ENCODE results near the gene CDC42BPA. TPM values are rescaled to one million over a fixed set of nuclear protein-coding genes. Genes with fewer than 3 reads are reported as not detected.

The CDC42BPA gene
- total and polyA plus RNA-seq, 2 of the 8 experiments (the other 6 are each of a cell fraction or from before 2014, with no cell fraction given), result 7.1 to 28.5 TPM

GRCh38 chr1:226945858-226946245 is 372.4 kb downstream of the CDC42BPA start (continued):
- TF ChIP-seq MAFK (IDR thresholded peaks at IDR 0.05; ENCODE audit: low read depth, low read length) (no peak), TEAD4 (IDR thresholded peaks at IDR 0.05; ENCODE audit: low read depth, low read length) (no peak), SIN3A (conservative IDR thresholded peaks at IDR 0.05 in 1 of 2, IDR thresholded peaks at IDR 0.05 in 1 of 2; ENCODE audit: low read depth in 1 of 2, low read length in 2 of 2) (no peak), CHD1 (IDR thresholded peaks at IDR 0.05; ENCODE audit: low read depth, low read length) (no peak), ATF3 (IDR thresholded peaks at IDR 0.05; ENCODE audit: insufficient read depth, low read depth, low read length) (no peak), BRCA1 (IDR thresholded peaks at IDR 0.05; ENCODE audit: low read depth, low read length) (no peak), CBX5 (IDR thresholded peaks at IDR 0.05; ENCODE audit: low read depth, low read length) (no peak)

Measured in H1 (cell line).